ENCODE results near the gene NR1I3. TPM values are rescaled to one million over a fixed set of nuclear protein-coding genes. Genes with fewer than 3 reads are reported as not detected.

Gene NR1I3
- total and polyA plus RNA-seq, 2 of the 13 experiments (the other 11 are each of a cell fraction or from before 2014, with no cell fraction given) = 0.62 to 0.95 TPM

DNA sequence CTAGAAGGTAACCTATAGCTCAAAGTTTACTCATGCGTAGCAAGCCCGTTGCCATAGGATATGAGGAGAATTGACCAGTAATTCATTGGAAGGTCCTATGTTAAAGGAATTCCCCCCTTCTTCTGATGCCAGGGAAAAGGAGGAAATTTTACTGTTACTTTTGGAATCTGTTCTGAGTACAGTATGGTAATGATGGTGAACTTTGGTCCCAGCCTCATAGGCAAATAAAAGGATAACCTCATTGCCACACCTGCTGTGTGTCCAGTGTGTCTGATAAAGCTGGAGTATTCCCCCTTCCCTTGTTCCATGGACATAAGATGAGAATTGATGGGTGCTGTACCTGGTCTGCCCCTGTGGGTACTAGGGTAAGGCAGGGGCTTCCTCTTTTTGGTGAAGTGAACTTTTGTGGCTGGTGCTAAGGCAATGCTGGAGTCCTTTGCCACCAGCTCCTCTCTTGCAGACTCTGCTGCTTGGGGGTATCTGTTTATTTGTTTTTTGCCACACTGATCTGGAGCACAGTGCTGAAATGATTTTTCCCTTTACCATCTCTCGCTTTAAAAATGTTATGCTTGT is 49.6 kb upstream of the NR1I3 start (continued):
- TF ChIP-seq, protein P1, sequence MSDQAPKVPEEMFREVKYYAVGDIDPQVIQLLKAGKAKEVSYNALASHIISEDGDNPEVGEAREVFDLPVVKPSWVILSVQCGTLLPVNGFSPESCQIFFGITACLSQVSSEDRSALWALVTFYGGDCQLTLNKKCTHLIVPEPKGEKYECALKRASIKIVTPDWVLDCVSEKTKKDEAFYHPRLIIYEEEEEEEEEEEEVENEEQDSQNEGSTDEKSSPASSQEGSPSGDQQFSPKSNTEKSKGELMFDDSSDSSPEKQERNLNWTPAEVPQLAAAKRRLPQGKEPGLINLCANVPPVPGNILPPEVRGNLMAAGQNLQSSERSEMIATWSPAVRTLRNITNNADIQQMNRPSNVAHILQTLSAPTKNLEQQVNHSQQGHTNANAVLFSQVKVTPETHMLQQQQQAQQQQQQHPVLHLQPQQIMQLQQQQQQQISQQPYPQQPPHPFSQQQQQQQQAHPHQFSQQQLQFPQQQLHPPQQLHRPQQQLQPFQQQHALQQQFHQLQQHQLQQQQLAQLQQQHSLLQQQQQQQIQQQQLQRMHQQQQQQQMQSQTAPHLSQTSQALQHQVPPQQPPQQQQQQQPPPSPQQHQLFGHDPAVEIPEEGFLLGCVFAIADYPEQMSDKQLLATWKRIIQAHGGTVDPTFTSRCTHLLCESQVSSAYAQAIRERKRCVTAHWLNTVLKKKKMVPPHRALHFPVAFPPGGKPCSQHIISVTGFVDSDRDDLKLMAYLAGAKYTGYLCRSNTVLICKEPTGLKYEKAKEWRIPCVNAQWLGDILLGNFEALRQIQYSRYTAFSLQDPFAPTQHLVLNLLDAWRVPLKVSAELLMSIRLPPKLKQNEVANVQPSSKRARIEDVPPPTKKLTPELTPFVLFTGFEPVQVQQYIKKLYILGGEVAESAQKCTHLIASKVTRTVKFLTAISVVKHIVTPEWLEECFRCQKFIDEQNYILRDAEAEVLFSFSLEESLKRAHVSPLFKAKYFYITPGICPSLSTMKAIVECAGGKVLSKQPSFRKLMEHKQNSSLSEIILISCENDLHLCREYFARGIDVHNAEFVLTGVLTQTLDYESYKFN (CRISPR knock-in tag; conservative IDR thresholded peaks at IDR 0.05) = no peak
- TF ChIP-seq, protein P2, sequence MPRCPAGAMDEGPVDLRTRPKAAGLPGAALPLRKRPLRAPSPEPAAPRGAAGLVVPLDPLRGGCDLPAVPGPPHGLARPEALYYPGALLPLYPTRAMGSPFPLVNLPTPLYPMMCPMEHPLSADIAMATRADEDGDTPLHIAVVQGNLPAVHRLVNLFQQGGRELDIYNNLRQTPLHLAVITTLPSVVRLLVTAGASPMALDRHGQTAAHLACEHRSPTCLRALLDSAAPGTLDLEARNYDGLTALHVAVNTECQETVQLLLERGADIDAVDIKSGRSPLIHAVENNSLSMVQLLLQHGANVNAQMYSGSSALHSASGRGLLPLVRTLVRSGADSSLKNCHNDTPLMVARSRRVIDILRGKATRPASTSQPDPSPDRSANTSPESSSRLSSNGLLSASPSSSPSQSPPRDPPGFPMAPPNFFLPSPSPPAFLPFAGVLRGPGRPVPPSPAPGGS (CRISPR knock-in tag; IDR thresholded peaks at IDR 0.05) = no peak
- TF ChIP-seq CENPT (CRISPR knock-in tag; IDR thresholded peaks at IDR 0.05; ENCODE audit: low read depth) (no peak), TEAD2 (CRISPR knock-in tag; IDR thresholded peaks at IDR 0.05) (no peak), HMGA1 (CRISPR knock-in tag; conservative IDR thresholded peaks at IDR 0.05) (no peak), ATF5 (CRISPR knock-in tag; IDR thresholded peaks at IDR 0.05; ENCODE audit: low read depth) (no peak), SALL1 (CRISPR knock-in tag; IDR thresholded peaks at IDR 0.05) (0 out of 2 replicates have a peak, but pooled peaks have one; percentile 14), REPIN1 (CRISPR knock-in tag; IDR thresholded peaks at IDR 0.05; ENCODE audit: borderline replicate concordance, low read depth) (0 out of 2 replicates have a peak, but pooled peaks have one; percentile 75), HNF4A (CRISPR knock-in tag; IDR thresholded peaks at IDR 0.05) (peak; percentile 70), SOX6 (IDR thresholded peaks at IDR 0.05) (no peak), SOX6 (CRISPR knock-in tag; IDR thresholded peaks at IDR 0.05) (0 out of 2 replicates have a peak, but pooled peaks have one; percentile 21), EED (CRISPR knock-in tag; IDR thresholded peaks at IDR 0.05) (no peak), FLYWCH1 (CRISPR knock-in tag; IDR thresholded peaks at IDR 0.05) (no peak), RCOR2 (CRISPR knock-in tag; IDR thresholded peaks at IDR 0.05) (no peak), ATRX (CRISPR knock-in tag; IDR thresholded peaks at IDR 0.05; ENCODE audit: borderline replicate concordance) (no peak)
- TF ChIP-seq, protein P3, sequence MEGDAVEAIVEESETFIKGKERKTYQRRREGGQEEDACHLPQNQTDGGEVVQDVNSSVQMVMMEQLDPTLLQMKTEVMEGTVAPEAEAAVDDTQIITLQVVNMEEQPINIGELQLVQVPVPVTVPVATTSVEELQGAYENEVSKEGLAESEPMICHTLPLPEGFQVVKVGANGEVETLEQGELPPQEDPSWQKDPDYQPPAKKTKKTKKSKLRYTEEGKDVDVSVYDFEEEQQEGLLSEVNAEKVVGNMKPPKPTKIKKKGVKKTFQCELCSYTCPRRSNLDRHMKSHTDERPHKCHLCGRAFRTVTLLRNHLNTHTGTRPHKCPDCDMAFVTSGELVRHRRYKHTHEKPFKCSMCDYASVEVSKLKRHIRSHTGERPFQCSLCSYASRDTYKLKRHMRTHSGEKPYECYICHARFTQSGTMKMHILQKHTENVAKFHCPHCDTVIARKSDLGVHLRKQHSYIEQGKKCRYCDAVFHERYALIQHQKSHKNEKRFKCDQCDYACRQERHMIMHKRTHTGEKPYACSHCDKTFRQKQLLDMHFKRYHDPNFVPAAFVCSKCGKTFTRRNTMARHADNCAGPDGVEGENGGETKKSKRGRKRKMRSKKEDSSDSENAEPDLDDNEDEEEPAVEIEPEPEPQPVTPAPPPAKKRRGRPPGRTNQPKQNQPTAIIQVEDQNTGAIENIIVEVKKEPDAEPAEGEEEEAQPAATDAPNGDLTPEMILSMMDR (CRISPR knock-in tag; IDR thresholded peaks at IDR 0.05) = no peak
- TF ChIP-seq, protein P4, sequence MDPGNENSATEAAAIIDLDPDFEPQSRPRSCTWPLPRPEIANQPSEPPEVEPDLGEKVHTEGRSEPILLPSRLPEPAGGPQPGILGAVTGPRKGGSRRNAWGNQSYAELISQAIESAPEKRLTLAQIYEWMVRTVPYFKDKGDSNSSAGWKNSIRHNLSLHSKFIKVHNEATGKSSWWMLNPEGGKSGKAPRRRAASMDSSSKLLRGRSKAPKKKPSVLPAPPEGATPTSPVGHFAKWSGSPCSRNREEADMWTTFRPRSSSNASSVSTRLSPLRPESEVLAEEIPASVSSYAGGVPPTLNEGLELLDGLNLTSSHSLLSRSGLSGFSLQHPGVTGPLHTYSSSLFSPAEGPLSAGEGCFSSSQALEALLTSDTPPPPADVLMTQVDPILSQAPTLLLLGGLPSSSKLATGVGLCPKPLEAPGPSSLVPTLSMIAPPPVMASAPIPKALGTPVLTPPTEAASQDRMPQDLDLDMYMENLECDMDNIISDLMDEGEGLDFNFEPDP (CRISPR knock-in tag; conservative IDR thresholded peaks at IDR 0.05) = no peak
- TF ChIP-seq, protein P5, sequence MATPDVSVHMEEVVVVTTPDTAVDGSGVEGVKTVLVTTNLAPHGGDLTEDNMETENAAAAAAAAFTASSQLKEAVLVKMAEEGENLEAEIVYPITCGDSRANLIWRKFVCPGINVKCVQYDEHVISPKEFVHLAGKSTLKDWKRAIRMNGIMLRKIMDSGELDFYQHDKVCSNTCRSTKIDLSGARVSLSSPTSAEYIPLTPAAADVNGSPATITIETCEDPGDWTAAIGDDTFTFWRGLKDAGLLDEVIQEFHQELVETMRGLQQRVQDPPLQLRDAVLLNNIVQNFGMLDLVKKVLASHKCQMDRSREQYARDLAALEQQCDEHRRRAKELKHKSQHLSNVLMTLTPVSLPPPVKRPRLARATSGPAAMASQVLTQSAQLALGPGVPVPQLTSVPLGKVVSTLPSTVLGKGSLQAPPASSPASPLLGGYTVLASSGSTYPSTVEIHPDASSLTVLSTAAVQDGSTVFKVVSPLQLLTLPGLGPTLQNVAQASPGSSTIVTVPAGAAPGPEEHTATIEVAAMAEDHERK (CRISPR knock-in tag; IDR thresholded peaks at IDR 0.05; ENCODE audit: low read depth) = no peak
